PC-9 (cell line): Measurements from ENCODE around the gene FCMR.

Experiments
- EZH2 ChIP-seq: fragments of 200-600 bp; sonication (generic); IDR thresholded peaks from 2 replicates; pipeline ENCODE4 v1.8.0; 2017; ENCODE audit warnings: antibody characterized with exemption, low read depth
- TF ChIP-seq, protein P1 (sequence below): fragments of 200-600 bp; sonication (generic); conservative IDR thresholded peaks from 2 replicates; pipeline ENCODE4 v1.6.1; 2017; ENCODE audit warnings: mixed run types, antibody characterized with exemption, mild to moderate bottlenecking, moderate library complexity

GRCh38 chr1:206866062-206866461 is 55.7 kb downstream of the FCMR start:
- TF ChIP-seq, protein P1, sequence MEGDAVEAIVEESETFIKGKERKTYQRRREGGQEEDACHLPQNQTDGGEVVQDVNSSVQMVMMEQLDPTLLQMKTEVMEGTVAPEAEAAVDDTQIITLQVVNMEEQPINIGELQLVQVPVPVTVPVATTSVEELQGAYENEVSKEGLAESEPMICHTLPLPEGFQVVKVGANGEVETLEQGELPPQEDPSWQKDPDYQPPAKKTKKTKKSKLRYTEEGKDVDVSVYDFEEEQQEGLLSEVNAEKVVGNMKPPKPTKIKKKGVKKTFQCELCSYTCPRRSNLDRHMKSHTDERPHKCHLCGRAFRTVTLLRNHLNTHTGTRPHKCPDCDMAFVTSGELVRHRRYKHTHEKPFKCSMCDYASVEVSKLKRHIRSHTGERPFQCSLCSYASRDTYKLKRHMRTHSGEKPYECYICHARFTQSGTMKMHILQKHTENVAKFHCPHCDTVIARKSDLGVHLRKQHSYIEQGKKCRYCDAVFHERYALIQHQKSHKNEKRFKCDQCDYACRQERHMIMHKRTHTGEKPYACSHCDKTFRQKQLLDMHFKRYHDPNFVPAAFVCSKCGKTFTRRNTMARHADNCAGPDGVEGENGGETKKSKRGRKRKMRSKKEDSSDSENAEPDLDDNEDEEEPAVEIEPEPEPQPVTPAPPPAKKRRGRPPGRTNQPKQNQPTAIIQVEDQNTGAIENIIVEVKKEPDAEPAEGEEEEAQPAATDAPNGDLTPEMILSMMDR: no peak
- no peak for TF ChIP-seq EZH2
